ENCODE measurements around the gene TMEM63C.
"Not testable (repeated sequence)": the region's sequence is repeated elsewhere in the genome, so short reads cannot be mapped to it uniquely, and the experiment has no call there.

TMEM63C gene

GRCh38 chr14:77272261-77272660 is 90.7 kb downstream of the TMEM63C start:
- no peak overlapping the region for H3K27ac Mint-ChIP-seq (ENCODE audit: low read depth)
- DNase-seq (ENCODE audit: low spot score in 2 of 2) (no peak), ATAC-seq (replicated peaks; ENCODE audit: extremely low read depth, poor library complexity, severe bottlenecking) (no peak)
- no peak overlapping the region for H3K4me3 Mint-ChIP-seq
- no peaks in the 10 kb centered on the region for H3K9me3 Mint-ChIP-seq
- H3K27me3 Mint-ChIP-seq: peaks cover 58% of the 10 kb centered on the region
- H3K36me3 Mint-ChIP-seq (ENCODE audit: insufficient read depth): no peaks in the 10 kb centered on the region
- H3K4me1 Mint-ChIP-seq: no peaks in the 10 kb centered on the region

- no peaks in the 10 kb centered on the region for H3K9me3 Mint-ChIP-seq
- DNase-seq (ENCODE audit: low spot score in 2 of 2) (no peak), ATAC-seq (replicated peaks; ENCODE audit: extremely low read depth, poor library complexity, severe bottlenecking) (no peak)
- H3K4me3 Mint-ChIP-seq: no peak overlapping the region
- H3K4me1 Mint-ChIP-seq: no peaks in the 10 kb centered on the region
- peaks cover 44% of the 10 kb centered on the region for H3K27me3 Mint-ChIP-seq
- H3K36me3 Mint-ChIP-seq (ENCODE audit: insufficient read depth): no peaks in the 10 kb centered on the region
- H3K27ac Mint-ChIP-seq (ENCODE audit: low read depth): no peak overlapping the region
Measured at GRCh38 chr14:77273796-77274195, 92.2 kb downstream of the TMEM63C start.

GRCh38 chr14:77275041-77275580 is 93.5 kb downstream of the TMEM63C start:
- no peak overlapping the region for H3K4me3 Mint-ChIP-seq
- ATAC-seq (replicated peaks; ENCODE audit: extremely low read depth, poor library complexity, severe bottlenecking): no peak
- H3K36me3 Mint-ChIP-seq (ENCODE audit: insufficient read depth): no peaks in the 10 kb centered on the region
- DNase-seq (ENCODE audit: low spot score in 2 of 2): no peak
- H3K4me1 Mint-ChIP-seq: no peaks in the 10 kb centered on the region
- peaks cover 32% of the 10 kb centered on the region for H3K27me3 Mint-ChIP-seq
- no peaks in the 10 kb centered on the region for H3K9me3 Mint-ChIP-seq
- H3K27ac Mint-ChIP-seq (ENCODE audit: low read depth): no peak overlapping the region

- H3K4me1 Mint-ChIP-seq: no peaks in the 10 kb centered on the region
- no peaks in the 10 kb centered on the region for H3K36me3 Mint-ChIP-seq (ENCODE audit: insufficient read depth)
- ATAC-seq (replicated peaks; ENCODE audit: extremely low read depth, poor library complexity, severe bottlenecking): no peak
- no peak overlapping the region for H3K27ac Mint-ChIP-seq (ENCODE audit: low read depth)
- H3K9me3 Mint-ChIP-seq: no peaks in the 10 kb centered on the region
- DNase-seq (ENCODE audit: low spot score in 2 of 2): no peak
- H3K27me3 Mint-ChIP-seq: peaks cover 29% of the 10 kb centered on the region
- no peak overlapping the region for H3K4me3 Mint-ChIP-seq
Measured at GRCh38 chr14:77275601-77276017, 94.0 kb downstream of the TMEM63C start.

GRCh38 chr14:77276295-77276935 is 94.8 kb downstream of the TMEM63C start:
- Mint-ChIP-seq H3K4me3 (no peak overlapping the region), H3K4me1 (no peaks in the 10 kb centered on the region), H3K36me3 (ENCODE audit: insufficient read depth) (no peaks in the 10 kb centered on the region), H3K27ac (ENCODE audit: low read depth) (no peak overlapping the region), H3K27me3 (peaks cover 24% of the 10 kb centered on the region), H3K9me3 (no peaks in the 10 kb centered on the region)
- ATAC-seq (replicated peaks; ENCODE audit: extremely low read depth, poor library complexity, severe bottlenecking) (no peak), DNase-seq (ENCODE audit: low spot score in 2 of 2) (no peak)

GRCh38 chr14:77276959-77277358 is 95.4 kb downstream of the TMEM63C start:
- H3K27ac Mint-ChIP-seq (ENCODE audit: low read depth): no peak overlapping the region
- H3K9me3 Mint-ChIP-seq: no peaks in the 10 kb centered on the region
- H3K4me3 Mint-ChIP-seq: no peak overlapping the region
- no peaks in the 10 kb centered on the region for H3K36me3 Mint-ChIP-seq (ENCODE audit: insufficient read depth)
- DNase-seq (ENCODE audit: low spot score in 2 of 2) (no peak), ATAC-seq (replicated peaks; ENCODE audit: extremely low read depth, poor library complexity, severe bottlenecking) (no peak)
- peaks cover 19% of the 10 kb centered on the region for H3K27me3 Mint-ChIP-seq
- H3K4me1 Mint-ChIP-seq: no peaks in the 10 kb centered on the region

GRCh38 chr14:77278461-77279230 is 97.0 kb downstream of the TMEM63C start:
- Mint-ChIP-seq H3K4me3 (no peak overlapping the region), H3K4me1 (no peaks in the 10 kb centered on the region), H3K27me3 (peaks cover 2% of the 10 kb centered on the region), H3K27ac (ENCODE audit: low read depth) (no peak overlapping the region), H3K36me3 (ENCODE audit: insufficient read depth) (peaks cover 2% of the 10 kb centered on the region), H3K9me3 (no peaks in the 10 kb centered on the region)
- no peak for ATAC-seq (replicated peaks; ENCODE audit: extremely low read depth, poor library complexity, severe bottlenecking)
- no peak for DNase-seq (ENCODE audit: low spot score in 2 of 2)

- H3K9me3 Mint-ChIP-seq: no peaks in the 10 kb centered on the region
- peaks cover 3% of the 10 kb centered on the region for H3K36me3 Mint-ChIP-seq (ENCODE audit: insufficient read depth)
- no peaks in the 10 kb centered on the region for H3K4me1 Mint-ChIP-seq
- no peaks in the 10 kb centered on the region for H3K27me3 Mint-ChIP-seq
- no peak overlapping the region for H3K4me3 Mint-ChIP-seq
- DNase-seq (ENCODE audit: low spot score in 2 of 2) (no peak), ATAC-seq (replicated peaks; ENCODE audit: extremely low read depth, poor library complexity, severe bottlenecking) (no peak)
- no peak overlapping the region for H3K27ac Mint-ChIP-seq (ENCODE audit: low read depth)
Measured at GRCh38 chr14:77279719-77280118, 98.1 kb downstream of the TMEM63C start.

DNA sequence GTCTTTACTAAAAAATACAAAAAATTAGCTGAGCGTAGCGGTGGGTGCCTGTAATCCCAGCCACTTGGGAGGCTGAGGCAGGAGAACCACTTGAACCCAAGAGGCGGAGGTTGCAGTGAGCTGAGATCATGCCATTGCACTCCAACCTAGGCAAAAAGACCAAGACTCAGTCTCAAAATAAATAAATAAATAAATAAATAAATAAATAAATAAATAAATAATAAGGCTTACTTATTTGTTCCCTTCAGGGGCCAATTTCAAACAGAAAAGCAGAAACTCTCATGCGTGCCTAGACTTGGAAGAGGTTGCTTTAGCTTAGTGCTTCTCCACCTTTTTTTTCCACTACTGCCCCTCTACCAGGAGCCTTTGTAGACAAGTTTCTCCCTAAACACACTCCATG is 99.3 kb downstream of the TMEM63C start:
- not testable (repeated sequence) for ATAC-seq (replicated peaks; ENCODE audit: extremely low read depth, poor library complexity, severe bottlenecking); H3K36me3 Mint-ChIP-seq (ENCODE audit: insufficient read depth); DNase-seq (ENCODE audit: low spot score in 2 of 2); H3K9me3 Mint-ChIP-seq; H3K4me3 Mint-ChIP-seq; H3K4me1 Mint-ChIP-seq; H3K27me3 Mint-ChIP-seq; H3K27ac Mint-ChIP-seq (ENCODE audit: low read depth)

DNA sequence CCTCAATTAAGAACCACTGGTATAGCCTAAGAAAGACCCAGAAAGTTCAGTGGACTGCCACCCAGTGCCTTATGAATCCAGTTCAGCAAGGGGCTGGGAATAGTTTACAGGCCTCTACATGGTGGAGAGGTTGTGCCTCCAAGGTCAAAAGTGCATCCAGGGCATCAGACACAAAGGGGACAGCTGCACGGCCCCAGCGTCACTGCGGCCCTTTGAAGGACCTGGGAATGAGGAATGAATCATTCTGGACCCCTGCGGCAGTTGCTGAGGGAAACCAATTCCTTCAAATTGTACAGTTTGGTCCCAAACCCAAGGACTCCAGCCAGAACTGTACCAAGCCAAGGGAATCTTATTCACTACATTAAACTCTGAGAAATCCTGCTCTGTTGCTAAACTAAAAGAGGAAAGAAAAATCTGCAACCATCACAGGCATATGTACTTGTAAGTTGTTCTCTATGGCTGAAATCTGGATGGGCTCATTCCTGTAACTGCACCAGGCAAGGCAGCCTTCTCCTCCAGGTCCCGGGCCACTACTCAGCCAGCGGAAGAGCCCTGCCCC is 100.3 kb downstream of the TMEM63C start:
- H3K4me1 Mint-ChIP-seq: no peaks in the 10 kb centered on the region
- peaks cover 6% of the 10 kb centered on the region for H3K36me3 Mint-ChIP-seq (ENCODE audit: insufficient read depth)
- ATAC-seq (replicated peaks; ENCODE audit: extremely low read depth, poor library complexity, severe bottlenecking) (no peak), DNase-seq (ENCODE audit: low spot score in 2 of 2) (no peak)
- no peak overlapping the region for H3K4me3 Mint-ChIP-seq
- H3K27me3 Mint-ChIP-seq: no peaks in the 10 kb centered on the region
- no peaks in the 10 kb centered on the region for H3K9me3 Mint-ChIP-seq
- H3K27ac Mint-ChIP-seq (ENCODE audit: low read depth): no peak overlapping the region

DNA sequence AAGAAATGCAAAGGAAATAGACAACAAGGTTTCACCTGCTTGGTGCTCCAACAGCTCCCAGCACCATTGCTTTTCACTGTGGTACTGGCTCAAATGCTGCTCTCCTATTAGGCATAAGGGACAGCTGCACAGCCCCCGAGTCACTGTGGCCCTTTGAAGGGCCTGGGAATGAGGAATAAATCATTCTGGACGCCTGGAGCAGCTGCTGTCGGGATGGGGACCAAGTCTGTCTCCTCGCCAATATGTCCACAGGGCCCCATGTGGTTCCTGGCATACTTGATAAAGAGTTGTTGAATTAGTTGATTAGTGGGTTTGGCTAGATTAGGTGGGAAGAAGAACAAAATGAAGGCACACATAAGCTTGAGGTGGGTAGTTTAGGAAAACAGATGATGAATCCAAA is 102.5 kb downstream of the TMEM63C start:
- no peaks in the 10 kb centered on the region for H3K4me1 Mint-ChIP-seq
- H3K4me3 Mint-ChIP-seq: no peak overlapping the region
- DNase-seq (ENCODE audit: low spot score in 2 of 2): no peak
- peaks cover 6% of the 10 kb centered on the region for H3K36me3 Mint-ChIP-seq (ENCODE audit: insufficient read depth)
- H3K27me3 Mint-ChIP-seq: no peaks in the 10 kb centered on the region
- ATAC-seq (replicated peaks; ENCODE audit: extremely low read depth, poor library complexity, severe bottlenecking): no peak
- H3K27ac Mint-ChIP-seq (ENCODE audit: low read depth): no peak overlapping the region
- H3K9me3 Mint-ChIP-seq: no peaks in the 10 kb centered on the region

DNA sequence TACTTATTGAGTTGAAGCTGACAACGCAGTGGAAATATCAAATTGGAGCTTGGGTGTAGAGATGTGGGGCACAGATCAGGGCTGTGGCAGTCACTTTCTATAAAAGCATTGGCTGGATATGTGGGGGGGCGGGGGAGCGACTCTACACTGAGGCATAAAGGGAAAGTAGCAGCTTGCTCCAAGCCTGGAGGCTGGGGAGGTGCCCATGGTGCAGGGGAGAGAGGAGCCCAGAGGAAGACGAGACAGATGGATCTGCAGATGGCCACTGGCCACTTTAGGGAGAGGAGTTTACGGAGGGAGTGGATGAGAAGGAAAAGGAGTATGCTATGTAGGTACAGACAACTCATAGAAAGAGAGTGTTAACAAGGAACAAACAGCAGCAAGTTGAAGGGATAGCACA is 102.9 kb downstream of the TMEM63C start:
- ATAC-seq (replicated peaks; ENCODE audit: extremely low read depth, poor library complexity, severe bottlenecking): no peak
- Mint-ChIP-seq H3K4me3 (no peak overlapping the region), H3K27ac (ENCODE audit: low read depth) (no peak overlapping the region), H3K27me3 (no peaks in the 10 kb centered on the region), H3K36me3 (ENCODE audit: insufficient read depth) (peaks cover 6% of the 10 kb centered on the region), H3K9me3 (no peaks in the 10 kb centered on the region), H3K4me1 (no peaks in the 10 kb centered on the region)
- no peak for DNase-seq (ENCODE audit: low spot score in 2 of 2)

DNA sequence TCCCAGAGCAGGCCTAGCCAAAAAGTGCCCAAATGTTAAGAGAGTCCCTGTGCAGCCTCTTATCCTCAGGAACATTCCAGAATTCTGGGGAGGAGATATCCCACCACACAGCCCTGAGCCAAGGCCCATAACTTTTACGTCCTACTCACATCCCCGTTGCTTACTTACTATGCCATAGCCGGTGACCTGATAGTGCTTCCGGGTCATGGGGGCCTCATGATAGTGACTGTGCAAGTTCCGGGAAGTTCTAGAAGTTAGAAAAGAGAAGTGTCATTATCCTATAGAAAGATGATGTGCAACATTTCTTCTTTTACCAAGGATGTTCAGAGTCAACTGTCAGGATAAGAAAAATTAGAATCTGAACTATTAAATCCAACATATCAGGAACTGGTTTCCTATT is 105.0 kb downstream of the TMEM63C start:
- no peak overlapping the region for H3K4me3 Mint-ChIP-seq
- H3K27me3 Mint-ChIP-seq: no peaks in the 10 kb centered on the region
- no peak for ATAC-seq (replicated peaks; ENCODE audit: extremely low read depth, poor library complexity, severe bottlenecking)
- no peak for DNase-seq (ENCODE audit: low spot score in 2 of 2)
- no peaks in the 10 kb centered on the region for H3K9me3 Mint-ChIP-seq
- no peaks in the 10 kb centered on the region for H3K4me1 Mint-ChIP-seq
- peaks cover 6% of the 10 kb centered on the region for H3K36me3 Mint-ChIP-seq (ENCODE audit: insufficient read depth)
- H3K27ac Mint-ChIP-seq (ENCODE audit: low read depth): no peak overlapping the region
